PC-9 (cell line): Measurements from ENCODE around the gene CLEC11A. TPM values are rescaled to one million over a fixed set of nuclear protein-coding genes. Genes with fewer than 3 reads are reported as not detected.

Experiments used
- BruUV-seq: library from RNA; stranded (reverse); fragments of 400-500 nt; replicated peaks from 2 replicates; lab custom pipeline; 2021; lab: Mats Ljungman, UMichigan
- CTCF ChIA-PET: fragments of 300-600 bp; sonication (Branson Sonifier 250); formaldehyde crosslinking; loops from one replicate; lab custom pipeline; 2022; ENCODE audit warnings: antibody characterized with exemption; lab: Charles Lee
- POLR2A ChIA-PET: fragments of 300-600 bp; sonication (Branson Sonifier 250); formaldehyde crosslinking; loops from one replicate; lab custom pipeline; 2022; ENCODE audit warnings: antibody characterized with exemption; ENCODE audit not compliant: unreplicated experiment; lab: Charles Lee
- DNase-seq, 2 experiments: peaks; one replicate each; pipeline versions ENCODE4 v3.0.0 to v3.0.0-alpha.2; 2015 to 2022; ENCODE audit warnings: mixed read lengths in 1 of 2
- H2AFZ ChIP-seq: fragments of 200-600 bp; sonication (generic); 2 replicates; pipeline ENCODE4 v1.8.1; 2017; ENCODE audit warnings: antibody characterized with exemption
- H3F3A ChIP-seq: fragments of 200-600 bp; sonication (generic); 2 replicates; pipeline ENCODE4 v1.8.1; 2017; ENCODE audit warnings: antibody characterized with exemption, mild to moderate bottlenecking, low read depth; ENCODE audit not compliant: insufficient read depth
- H3K27ac ChIP-seq: fragments of 200-600 bp; sonication (generic); 2 replicates; pipeline ENCODE4 v1.6.1; 2016; ENCODE audit warnings: mixed run types
- H3K27me3 ChIP-seq: fragments of 200-600 bp; sonication (generic); 2 replicates; pipeline ENCODE4 v1.6.1; 2016; ENCODE audit warnings: low read depth, mixed run types; ENCODE audit not compliant: insufficient read depth
- H3K36me3 ChIP-seq: fragments of 200-600 bp; sonication (generic); 2 replicates; pipeline ENCODE4 v1.6.1; 2016; ENCODE audit warnings: low read depth, mixed run types
- H3K4me1 ChIP-seq: fragments of 200-600 bp; sonication (generic); replicated peaks from 2 replicates; pipeline ENCODE4 v1.6.1; 2016; ENCODE audit warnings: mixed run types; ENCODE audit not compliant: insufficient read depth
- H3K4me2 ChIP-seq: fragments of 200-600 bp; sonication (generic); 2 replicates; pipeline ENCODE4 v1.6.1; 2017; ENCODE audit warnings: mixed run types
- H3K4me3 ChIP-seq: fragments of 200-600 bp; sonication (generic); 2 replicates; pipeline ENCODE4 v1.6.1; 2016; ENCODE audit warnings: mixed run types
- H3K79me2 ChIP-seq: fragments of 200-600 bp; sonication (generic); 2 replicates; pipeline ENCODE4 v1.6.1; 2017; ENCODE audit warnings: low read depth, mixed run types
- H3K9me2 ChIP-seq: fragments of 200-600 bp; sonication (generic); 2 replicates; pipeline ENCODE4 v1.8.1; 2017; ENCODE audit warnings: mild to moderate bottlenecking; ENCODE audit not compliant: insufficient read depth
- H3K9me3 ChIP-seq: fragments of 200-600 bp; sonication (generic); 2 replicates; pipeline ENCODE4 v1.8.1; 2016; ENCODE audit warnings: low read depth; ENCODE audit not compliant: insufficient read depth
- H4K20me1 ChIP-seq: fragments of 200-600 bp; sonication (generic); 2 replicates; pipeline ENCODE4 v1.8.1; 2017; ENCODE audit not compliant: insufficient read depth
- EZH2 ChIP-seq: fragments of 200-600 bp; sonication (generic); IDR thresholded peaks from 2 replicates; pipeline ENCODE4 v1.8.0; 2017; ENCODE audit warnings: antibody characterized with exemption, low read depth
- intact Hi-C: fragments of 100-400 bp; cut with micrococcal nuclease; formaldehyde crosslinking; loops from one replicate; pipeline ENCODE4 v1.10.0; 2022; ENCODE audit not compliant: unreplicated experiment
- total RNA-seq: library from RNA; stranded (reverse); gene quantifications from 2 replicates; pipeline ENCODE4 v1.2.3, GENCODE V29; 2021
- TF ChIP-seq, protein P1 (sequence below): fragments of 200-600 bp; sonication (generic); conservative IDR thresholded peaks from 2 replicates; pipeline ENCODE4 v1.6.1; 2017; ENCODE audit warnings: mixed run types, antibody characterized with exemption, mild to moderate bottlenecking, moderate library complexity

The CLEC11A gene
- total RNA-seq, 1 experiment from 2014 or later = not detected

DNA sequence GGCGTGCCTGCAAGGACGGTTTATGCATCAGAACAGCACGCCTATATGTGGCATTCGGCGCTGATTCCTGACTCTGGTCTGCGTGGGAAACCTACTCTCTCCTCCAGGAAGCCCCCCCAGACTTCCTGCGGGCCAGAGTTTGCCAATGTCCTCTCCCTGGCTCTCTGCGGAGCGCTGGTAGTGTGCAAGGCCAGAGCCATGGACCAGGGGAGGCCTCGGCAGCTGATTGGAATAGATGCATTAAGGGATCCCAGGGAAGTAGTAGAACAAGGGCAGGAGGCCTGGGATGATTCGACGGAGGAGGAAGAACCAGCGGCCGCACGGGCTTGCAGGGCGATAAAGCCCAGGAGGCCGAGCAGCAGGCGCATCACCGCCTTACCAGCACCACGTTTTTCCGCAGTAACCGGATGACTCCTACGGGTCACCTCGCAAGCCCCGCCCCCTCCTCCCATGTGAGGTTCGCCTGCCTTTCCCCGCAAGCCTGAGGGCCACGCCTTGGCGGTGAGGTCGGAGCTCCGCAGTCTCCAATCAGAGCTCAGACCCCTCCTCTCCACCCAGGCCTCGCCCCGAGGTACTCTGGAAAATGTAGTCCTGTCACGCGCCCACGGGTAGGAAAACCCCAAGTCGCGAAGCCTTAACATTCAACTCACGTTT is 5.0 kb downstream of the CLEC11A start:
- no peaks in the 10 kb centered on the region for H3K9me2 ChIP-seq
- H3K4me2 ChIP-seq = no peak overlapping the region
- H3F3A ChIP-seq = no peaks in the 10 kb centered on the region
- intact Hi-C loops = no loop called here
- H3K4me1 ChIP-seq = no peaks in the 10 kb centered on the region
- H3K36me3 ChIP-seq = no peaks in the 10 kb centered on the region
- no peak overlapping the region for H3K27ac ChIP-seq
- no peak overlapping the region for H3K4me3 ChIP-seq
- TF ChIP-seq, protein P1, sequence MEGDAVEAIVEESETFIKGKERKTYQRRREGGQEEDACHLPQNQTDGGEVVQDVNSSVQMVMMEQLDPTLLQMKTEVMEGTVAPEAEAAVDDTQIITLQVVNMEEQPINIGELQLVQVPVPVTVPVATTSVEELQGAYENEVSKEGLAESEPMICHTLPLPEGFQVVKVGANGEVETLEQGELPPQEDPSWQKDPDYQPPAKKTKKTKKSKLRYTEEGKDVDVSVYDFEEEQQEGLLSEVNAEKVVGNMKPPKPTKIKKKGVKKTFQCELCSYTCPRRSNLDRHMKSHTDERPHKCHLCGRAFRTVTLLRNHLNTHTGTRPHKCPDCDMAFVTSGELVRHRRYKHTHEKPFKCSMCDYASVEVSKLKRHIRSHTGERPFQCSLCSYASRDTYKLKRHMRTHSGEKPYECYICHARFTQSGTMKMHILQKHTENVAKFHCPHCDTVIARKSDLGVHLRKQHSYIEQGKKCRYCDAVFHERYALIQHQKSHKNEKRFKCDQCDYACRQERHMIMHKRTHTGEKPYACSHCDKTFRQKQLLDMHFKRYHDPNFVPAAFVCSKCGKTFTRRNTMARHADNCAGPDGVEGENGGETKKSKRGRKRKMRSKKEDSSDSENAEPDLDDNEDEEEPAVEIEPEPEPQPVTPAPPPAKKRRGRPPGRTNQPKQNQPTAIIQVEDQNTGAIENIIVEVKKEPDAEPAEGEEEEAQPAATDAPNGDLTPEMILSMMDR = no peak
- TF ChIP-seq EZH2 = no peak
- no peaks in the 10 kb centered on the region for H4K20me1 ChIP-seq
- H3K9me3 ChIP-seq = no peaks in the 10 kb centered on the region; the same call in 1 of the 2 replicates
- no TSS peak for BruUV-seq
- no peak for DNase-seq
- no peak overlapping the region for H2AFZ ChIP-seq
- CTCF ChIA-PET = interaction anchor here (0.8 kb wide), 1 partner anchor 239 kb away, joined by 3 read pairs; no protein-coding TSS in a partner anchor
- POLR2A ChIA-PET = no interaction called here
- H3K79me2 ChIP-seq = no peaks in the 10 kb centered on the region
- peaks cover 69% of the 10 kb centered on the region for H3K27me3 ChIP-seq

- intact Hi-C loops = no loop called here
- Histone ChIP-seq H3K4me2 (no peak overlapping the region), H3K9me2 (no peaks in the 10 kb centered on the region), H2AFZ (no peak overlapping the region), H3K4me3 (no peak overlapping the region), H3K36me3 (no peaks in the 10 kb centered on the region), H3K79me2 (no peaks in the 10 kb centered on the region), H3K27me3 (peaks cover 75% of the 10 kb centered on the region), H4K20me1 (no peaks in the 10 kb centered on the region), H3K9me3 (no peaks in the 10 kb centered on the region; the same call in 1 of the 2 replicates), H3K27ac (no peak overlapping the region), H3F3A (no peaks in the 10 kb centered on the region), H3K4me1 (no peaks in the 10 kb centered on the region)
- ChIA-PET CTCF (no interaction called here), POLR2A (no interaction called here)
- TF ChIP-seq EZH2 = no peak
- TF ChIP-seq, protein P1 = no peak
- no TSS peak for BruUV-seq
- no peak for DNase-seq
These were observed 6.7 kb downstream of the CLEC11A start for GRCh38 chr19:50729894-50730293.

DNA sequence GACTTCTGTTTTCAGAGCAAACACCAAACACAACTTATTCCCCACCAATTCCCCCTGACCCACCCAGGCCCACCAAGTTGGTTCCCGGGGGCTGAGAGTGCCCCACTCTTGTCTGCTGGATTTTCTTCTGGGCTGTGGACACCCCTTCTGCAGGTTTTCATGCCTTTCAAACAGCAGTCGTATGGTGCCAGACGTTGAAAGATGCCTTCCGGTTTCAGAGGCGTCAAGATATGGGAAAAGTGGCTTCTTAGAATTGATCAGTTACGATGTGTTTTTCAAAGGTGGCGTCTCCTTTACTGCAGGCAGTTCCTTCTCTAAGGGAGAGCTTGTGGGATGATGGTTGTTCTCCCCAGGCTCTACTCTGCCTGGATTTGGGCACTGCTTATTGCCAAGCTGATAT is 12.7 kb downstream of the CLEC11A start:
- TF ChIP-seq EZH2 = no peak
- TF ChIP-seq, protein P1 = no peak
- Histone ChIP-seq H4K20me1 (no peaks in the 10 kb centered on the region), H2AFZ (no peak overlapping the region), H3K9me2 (no peaks in the 10 kb centered on the region), H3K36me3 (no peaks in the 10 kb centered on the region), H3K79me2 (no peaks in the 10 kb centered on the region), H3K9me3 (no peaks in the 10 kb centered on the region), H3K27ac (no peak overlapping the region), H3K4me3 (no peak overlapping the region), H3K27me3 (peaks cover 100% of the 10 kb centered on the region), H3F3A (peaks cover 4% of the 10 kb centered on the region; the same call in 1 of the 2 replicates), H3K4me2 (no peak overlapping the region), H3K4me1 (no peaks in the 10 kb centered on the region)
- no TSS peak for BruUV-seq
- POLR2A ChIA-PET = no interaction called here
- CTCF ChIA-PET = no interaction called here
- intact Hi-C loops = no loop called here
- DNase-seq = no peak
